NT2/D1 (cell line): ENCODE data around the gene TNFAIP8L3.

Source experiments
- DNase-seq: peaks from one replicate; pipeline ENCODE4 v3.0.0-alpha.2; 2011; ENCODE audit warnings: low read depth, low spot score
- H3K27me3 ChIP-seq: 2 replicates; pipeline ENCODE4 v1.6.0; 2011; ENCODE audit warnings: mild to moderate bottlenecking; ENCODE audit not compliant: insufficient read length, insufficient read depth
- H3K36me3 ChIP-seq: 2 replicates; pipeline ENCODE4 v1.6.1; 2011; ENCODE audit warnings: mild to moderate bottlenecking, low read length, mixed read lengths; ENCODE audit not compliant: insufficient read depth, insufficient read length
- H3K4me1 ChIP-seq: 2 replicates; pipeline ENCODE4 v1.5.1; 2011; ENCODE audit not compliant: insufficient read depth, insufficient read length
- H3K4me3 ChIP-seq: 2 replicates; pipeline ENCODE4 v1.5.1; 2011; ENCODE audit warnings: low read depth; ENCODE audit not compliant: insufficient read length
- H3K9ac ChIP-seq: 2 replicates; pipeline ENCODE4 v1.6.0; 2011; ENCODE audit warnings: low read depth; ENCODE audit not compliant: insufficient read length
- H3K9me3 ChIP-seq: 2 replicates; pipeline ENCODE4 v1.5.1; 2011; ENCODE audit warnings: mild to moderate bottlenecking, low read length; ENCODE audit not compliant: insufficient read depth
- SUZ12 ChIP-seq: IDR thresholded peaks from 2 replicates; pipeline ENCODE4 v1.6.1; 2011; ENCODE audit not compliant: insufficient read length, insufficient read depth; ENCODE audit errors: extremely low read depth
- YY1 ChIP-seq: IDR thresholded peaks from 2 replicates; pipeline ENCODE4 v1.6.1; 2011; ENCODE audit not compliant: insufficient read length, insufficient read depth
- ZNF274 ChIP-seq: IDR thresholded peaks from 2 replicates; pipeline ENCODE4 v1.6.1; 2011; ENCODE audit warnings: mild to moderate bottlenecking, low read depth, low read length

TNFAIP8L3 gene

GRCh38 chr15:51053571-51053970 lies 41.1 kb downstream of the TNFAIP8L3 start:
- no peak for DNase-seq
- Histone ChIP-seq H3K27me3 (no peaks in the 10 kb centered on the region), H3K4me3 (no peak overlapping the region), H3K9ac (no peak overlapping the region), H3K4me1 (no peaks in the 10 kb centered on the region), H3K9me3 (no peaks in the 10 kb centered on the region), H3K36me3 (no peaks in the 10 kb centered on the region)
- TF ChIP-seq ZNF274, result no peak

GRCh38 chr15:51051776-51052175 lies 42.9 kb downstream of the TNFAIP8L3 start:
- DNase-seq, result no peak
- peaks cover 7% of the 10 kb centered on the region; the same call in 1 of the 2 replicates for H3K9me3 ChIP-seq
- H3K27me3 ChIP-seq, result no peaks in the 10 kb centered on the region
- H3K36me3 ChIP-seq, result no peaks in the 10 kb centered on the region
- TF ChIP-seq YY1 (no peak), ZNF274 (no peak), SUZ12 (no peak)
- no peak overlapping the region for H3K9ac ChIP-seq
- no peaks in the 10 kb centered on the region for H3K4me1 ChIP-seq
- H3K4me3 ChIP-seq, result no peak overlapping the region

- H3K36me3 ChIP-seq, result no peaks in the 10 kb centered on the region
- H3K9me3 ChIP-seq, result peaks cover 7% of the 10 kb centered on the region; the same call in 1 of the 2 replicates
- H3K9ac ChIP-seq, result no peak overlapping the region
- no peaks in the 10 kb centered on the region for H3K27me3 ChIP-seq
- no peaks in the 10 kb centered on the region for H3K4me1 ChIP-seq
- DNase-seq, result no peak
- no peak for TF ChIP-seq ZNF274
- TF ChIP-seq SUZ12, result no peak
- TF ChIP-seq YY1, result no peak
- H3K4me3 ChIP-seq, result no peak overlapping the region
Measured at GRCh38 chr15:51049081-51049480, 45.6 kb downstream of the TNFAIP8L3 start.

GRCh38 chr15:51048308-51048707 lies 46.4 kb downstream of the TNFAIP8L3 start:
- no peaks in the 10 kb centered on the region for H3K4me1 ChIP-seq
- H3K36me3 ChIP-seq, result no peaks in the 10 kb centered on the region
- peaks cover 7% of the 10 kb centered on the region; the same call in 1 of the 2 replicates for H3K9me3 ChIP-seq
- DNase-seq, result no peak
- no peak overlapping the region for H3K9ac ChIP-seq
- H3K27me3 ChIP-seq, result no peaks in the 10 kb centered on the region
- TF ChIP-seq ZNF274 (no peak), SUZ12 (no peak), YY1 (no peak)
- H3K4me3 ChIP-seq, result no peak overlapping the region

- H3K9ac ChIP-seq, result no peak overlapping the region
- TF ChIP-seq SUZ12 (no peak), ZNF274 (no peak), YY1 (no peak)
- DNase-seq, result no peak
- no peaks in the 10 kb centered on the region for H3K27me3 ChIP-seq
- H3K4me1 ChIP-seq, result no peaks in the 10 kb centered on the region
- H3K9me3 ChIP-seq, result peaks cover 7% of the 10 kb centered on the region; the same call in 1 of the 2 replicates
- no peaks in the 10 kb centered on the region for H3K36me3 ChIP-seq
- H3K4me3 ChIP-seq, result no peak overlapping the region
Measured at GRCh38 chr15:51046799-51047449, 47.8 kb downstream of the TNFAIP8L3 start.

GRCh38 chr15:51046016-51046415 lies 48.7 kb downstream of the TNFAIP8L3 start:
- Histone ChIP-seq H3K9ac (no peak overlapping the region), H3K9me3 (peaks cover 7% of the 10 kb centered on the region; the same call in 1 of the 2 replicates), H3K4me3 (no peak overlapping the region), H3K4me1 (no peaks in the 10 kb centered on the region), H3K36me3 (no peaks in the 10 kb centered on the region), H3K27me3 (no peaks in the 10 kb centered on the region)
- DNase-seq, result no peak
- TF ChIP-seq ZNF274 (no peak), SUZ12 (no peak), YY1 (no peak)

GRCh38 chr15:51044037-51044727 lies 50.5 kb downstream of the TNFAIP8L3 start:
- no peak for TF ChIP-seq YY1
- TF ChIP-seq SUZ12, result no peak
- TF ChIP-seq ZNF274, result no peak
- DNase-seq, result peak; percentile 11
- H3K4me1 ChIP-seq, result no peaks in the 10 kb centered on the region

More at GRCh38 chr15:51044037-51044727, 50.5 kb downstream of the TNFAIP8L3 start:
- Histone ChIP-seq H3K4me3 (no peak overlapping the region), H3K27me3 (no peaks in the 10 kb centered on the region), H3K9me3 (peaks cover 14% of the 10 kb centered on the region; the same call in 1 of the 2 replicates), H3K36me3 (no peaks in the 10 kb centered on the region), H3K9ac (no peak overlapping the region)
